PC-9 (cell line): ENCODE measurements around the gene FOLR1. TPM values are rescaled to one million over a fixed set of nuclear protein-coding genes. Genes with fewer than 3 reads are reported as not detected.

Source experiments
- BruUV-seq: library from RNA; stranded (reverse); fragments of 400-500 nt; replicated peaks from 2 replicates; lab custom pipeline; 2021; lab: Mats Ljungman, UMichigan
- CTCF ChIA-PET: fragments of 300-600 bp; sonication (Branson Sonifier 250); formaldehyde crosslinking; loops from one replicate; lab custom pipeline; 2022; ENCODE audit warnings: antibody characterized with exemption; lab: Charles Lee
- POLR2A ChIA-PET: fragments of 300-600 bp; sonication (Branson Sonifier 250); formaldehyde crosslinking; loops from one replicate; lab custom pipeline; 2022; ENCODE audit warnings: antibody characterized with exemption; ENCODE audit not compliant: unreplicated experiment; lab: Charles Lee
- DNase-seq, 2 experiments: peaks; one replicate each; pipeline versions ENCODE4 v3.0.0 to v3.0.0-alpha.2; 2015 to 2022; ENCODE audit warnings: mixed read lengths in 1 of 2
- H2AFZ ChIP-seq: fragments of 200-600 bp; sonication (generic); 2 replicates; pipeline ENCODE4 v1.8.1; 2017; ENCODE audit warnings: antibody characterized with exemption
- H3F3A ChIP-seq: fragments of 200-600 bp; sonication (generic); 2 replicates; pipeline ENCODE4 v1.8.1; 2017; ENCODE audit warnings: antibody characterized with exemption, mild to moderate bottlenecking, low read depth; ENCODE audit not compliant: insufficient read depth
- H3K27ac ChIP-seq: fragments of 200-600 bp; sonication (generic); 2 replicates; pipeline ENCODE4 v1.6.1; 2016; ENCODE audit warnings: mixed run types
- H3K27me3 ChIP-seq: fragments of 200-600 bp; sonication (generic); 2 replicates; pipeline ENCODE4 v1.6.1; 2016; ENCODE audit warnings: low read depth, mixed run types; ENCODE audit not compliant: insufficient read depth
- H3K36me3 ChIP-seq: fragments of 200-600 bp; sonication (generic); 2 replicates; pipeline ENCODE4 v1.6.1; 2016; ENCODE audit warnings: low read depth, mixed run types
- H3K4me1 ChIP-seq: fragments of 200-600 bp; sonication (generic); replicated peaks from 2 replicates; pipeline ENCODE4 v1.6.1; 2016; ENCODE audit warnings: mixed run types; ENCODE audit not compliant: insufficient read depth
- H3K4me2 ChIP-seq: fragments of 200-600 bp; sonication (generic); 2 replicates; pipeline ENCODE4 v1.6.1; 2017; ENCODE audit warnings: mixed run types
- H3K4me3 ChIP-seq: fragments of 200-600 bp; sonication (generic); 2 replicates; pipeline ENCODE4 v1.6.1; 2016; ENCODE audit warnings: mixed run types
- H3K79me2 ChIP-seq: fragments of 200-600 bp; sonication (generic); 2 replicates; pipeline ENCODE4 v1.6.1; 2017; ENCODE audit warnings: low read depth, mixed run types
- H3K9me2 ChIP-seq: fragments of 200-600 bp; sonication (generic); 2 replicates; pipeline ENCODE4 v1.8.1; 2017; ENCODE audit warnings: mild to moderate bottlenecking; ENCODE audit not compliant: insufficient read depth
- H3K9me3 ChIP-seq: fragments of 200-600 bp; sonication (generic); 2 replicates; pipeline ENCODE4 v1.8.1; 2016; ENCODE audit warnings: low read depth; ENCODE audit not compliant: insufficient read depth
- H4K20me1 ChIP-seq: fragments of 200-600 bp; sonication (generic); 2 replicates; pipeline ENCODE4 v1.8.1; 2017; ENCODE audit not compliant: insufficient read depth
- CTCF ChIP-seq: fragments of 200-600 bp; sonication (generic); conservative IDR thresholded peaks from 2 replicates; pipeline ENCODE4 v1.6.1; 2017; ENCODE audit warnings: mixed run types, antibody characterized with exemption, mild to moderate bottlenecking, moderate library complexity
- EZH2 ChIP-seq: fragments of 200-600 bp; sonication (generic); IDR thresholded peaks from 2 replicates; pipeline ENCODE4 v1.8.0; 2017; ENCODE audit warnings: antibody characterized with exemption, low read depth
- intact Hi-C: fragments of 100-400 bp; cut with micrococcal nuclease; formaldehyde crosslinking; loops from one replicate; pipeline ENCODE4 v1.10.0; 2022; ENCODE audit not compliant: unreplicated experiment
- total RNA-seq: library from RNA; stranded (reverse); gene quantifications from 2 replicates; pipeline ENCODE4 v1.2.3, GENCODE V29; 2021

FOLR1 gene
- total RNA-seq, 1 experiment from 2014 or later: 4.7 TPM

GRCh38 chr11:72229336-72229924 is 37.5 kb downstream of the FOLR1 start:
- no peak for TF ChIP-seq EZH2
- TF ChIP-seq CTCF: no peak
- Histone ChIP-seq H2AFZ (no peak overlapping the region), H3K27ac (no peak overlapping the region), H3K9me2 (no peaks in the 10 kb centered on the region), H4K20me1 (peaks cover 20% of the 10 kb centered on the region), H3K27me3 (no peaks in the 10 kb centered on the region), H3K4me3 (no peak overlapping the region), H3K4me1 (0 out of 2 replicates have a peak, but pooled peaks cover 11% of the 10 kb centered on the region), H3K4me2 (no peak overlapping the region), H3K9me3 (no peaks in the 10 kb centered on the region), H3K36me3 (peaks cover 30% of the 10 kb centered on the region), H3F3A (peaks cover 14% of the 10 kb centered on the region; the same call in 1 of the 2 replicates), H3K79me2 (peaks cover 24% of the 10 kb centered on the region)
- ChIA-PET POLR2A (no interaction called here), CTCF (no interaction called here)
- intact Hi-C loops: no loop called here
- DNase-seq: no peak
- no TSS peak for BruUV-seq

- DNase-seq: no peak
- Histone ChIP-seq H3K4me2 (no peak overlapping the region), H3K4me3 (no peak overlapping the region), H3K9me3 (no peaks in the 10 kb centered on the region), H3K79me2 (peaks cover 20% of the 10 kb centered on the region), H3K36me3 (peaks cover 30% of the 10 kb centered on the region), H3K4me1 (0 out of 2 replicates have a peak, but pooled peaks cover 11% of the 10 kb centered on the region), H3K27me3 (no peaks in the 10 kb centered on the region), H3F3A (peaks cover 18% of the 10 kb centered on the region; the same call in 1 of the 2 replicates), H3K9me2 (no peaks in the 10 kb centered on the region), H3K27ac (no peak overlapping the region), H4K20me1 (peaks cover 21% of the 10 kb centered on the region), H2AFZ (no peak overlapping the region)
- BruUV-seq: no TSS peak
- TF ChIP-seq CTCF: no peak
- TF ChIP-seq EZH2: no peak
- ChIA-PET POLR2A (interaction anchor here (0.6 kb wide), 2 partner anchors 149 to 1409 kb away, joined by 3 to 5 read pairs; no protein-coding TSS in a partner anchor), CTCF (no interaction called here)
- intact Hi-C loops: no loop called here
Observed at GRCh38 chr11:72229925-72230763, 38.2 kb downstream of the FOLR1 start.

- Histone ChIP-seq H3K4me2 (no peak overlapping the region), H3K9me2 (no peaks in the 10 kb centered on the region), H3K4me3 (no peak overlapping the region), H3K36me3 (peaks cover 30% of the 10 kb centered on the region), H3K79me2 (peaks cover 13% of the 10 kb centered on the region), H3F3A (peaks cover 18% of the 10 kb centered on the region; the same call in 1 of the 2 replicates), H3K4me1 (0 out of 2 replicates have a peak, but pooled peaks cover 7% of the 10 kb centered on the region), H3K27ac (no peak overlapping the region), H3K9me3 (no peaks in the 10 kb centered on the region), H4K20me1 (peaks cover 14% of the 10 kb centered on the region), H2AFZ (no peak overlapping the region), H3K27me3 (no peaks in the 10 kb centered on the region)
- ChIA-PET CTCF (no interaction called here), POLR2A (interaction anchor here (0.6 kb wide), 1 partner anchor 150 kb away, joined by 3 read pairs; no protein-coding TSS in a partner anchor)
- no peak for TF ChIP-seq CTCF
- TF ChIP-seq EZH2: no peak
- intact Hi-C loops: no loop called here
- BruUV-seq: no TSS peak
- no peak for DNase-seq
Observed at GRCh38 chr11:72230764-72231365, 38.9 kb downstream of the FOLR1 start.
